Measurements from ENCODE around the gene CEP89.

CEP89 gene

DNA sequence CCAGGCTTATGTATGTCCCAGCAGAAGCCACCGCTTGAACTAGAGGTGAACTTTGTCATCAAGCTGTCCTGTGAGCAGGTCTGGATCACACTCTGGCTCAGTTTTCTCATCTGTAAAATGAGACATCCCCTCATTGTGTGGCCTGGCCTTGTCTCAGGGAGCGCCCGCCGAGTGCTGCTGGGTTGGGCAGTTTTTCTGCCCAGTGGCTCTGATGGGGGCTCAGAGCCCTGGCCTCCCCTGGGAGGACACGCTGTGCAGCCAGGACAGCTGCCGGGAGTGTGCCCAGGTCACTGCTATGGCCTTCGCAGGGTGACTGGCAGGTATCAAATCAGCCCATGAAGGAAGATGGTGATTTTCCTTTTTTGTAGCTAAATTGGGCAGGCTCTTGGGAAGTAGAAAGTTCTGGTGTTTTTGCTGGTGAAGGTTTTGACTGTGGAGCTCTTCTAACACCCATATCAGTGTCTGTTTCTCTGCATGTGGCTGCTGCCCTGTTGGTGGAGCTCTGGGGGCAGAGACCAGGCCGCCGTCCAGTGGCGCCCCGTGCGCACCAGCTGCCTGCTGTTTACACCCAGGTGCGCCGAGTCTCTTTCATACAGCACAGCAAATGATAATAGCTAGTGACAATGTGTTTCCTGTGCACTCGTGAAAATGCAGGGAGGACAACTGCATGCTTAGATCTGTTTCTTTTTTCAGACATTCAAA is 143.0 kb downstream of the CEP89 start:
- no peaks in the 10 kb centered on the region for H3F3A ChIP-seq (ENCODE audit: low read depth)
- no peaks in the 10 kb centered on the region for H3K9me3 ChIP-seq (ENCODE audit: insufficient read depth, low read depth, low read length)
- no peak overlapping the region for H3K4me3 ChIP-seq (ENCODE audit: low read length, poor library complexity, severe bottlenecking)
- no peaks in the 10 kb centered on the region for H4K20me1 ChIP-seq (ENCODE audit: insufficient read depth, low read length, poor library complexity, severe bottlenecking)
- no peaks in the 10 kb centered on the region for H3K36me3 ChIP-seq (ENCODE audit: insufficient read depth, low read length)
- H3K4me2 ChIP-seq (ENCODE audit: low read depth, low read length, poor library complexity, severe bottlenecking), result no peak overlapping the region
- no peak for TF ChIP-seq EZH2phosphoT487 (IDR thresholded peaks at IDR 0.05; ENCODE audit: borderline replicate concordance)
- TF ChIP-seq CTCF (conservative IDR thresholded peaks at IDR 0.05; ENCODE audit: low read length), result no peak
- H3K27me3 ChIP-seq (ENCODE audit: insufficient read depth, low read length, poor library complexity, severe bottlenecking), result no peaks in the 10 kb centered on the region
- H3K9me2 ChIP-seq (replicated peaks; ENCODE audit: low read depth, low read length), result no peaks in the 10 kb centered on the region
- no peaks in the 10 kb centered on the region for H3K79me2 ChIP-seq (ENCODE audit: insufficient read depth, low read length)
- no peak overlapping the region for H3K9ac ChIP-seq (ENCODE audit: low read depth, low read length, poor library complexity, severe bottlenecking)
- H3K4me1 ChIP-seq (ENCODE audit: insufficient read depth, low read length, poor library complexity, severe bottlenecking), result no peaks in the 10 kb centered on the region
- no peak overlapping the region for H2AFZ ChIP-seq (ENCODE audit: low read length)

GRCh38 chr19:32828139-32828538 is 143.6 kb downstream of the CEP89 start:
- H3K4me2 ChIP-seq (ENCODE audit: low read depth, low read length, poor library complexity, severe bottlenecking), result no peak overlapping the region
- H3K9ac ChIP-seq (ENCODE audit: low read depth, low read length, poor library complexity, severe bottlenecking), result no peak overlapping the region
- H3K79me2 ChIP-seq (ENCODE audit: insufficient read depth, low read length), result no peaks in the 10 kb centered on the region
- TF ChIP-seq CTCF (conservative IDR thresholded peaks at IDR 0.05; ENCODE audit: low read length) (no peak), EZH2phosphoT487 (IDR thresholded peaks at IDR 0.05; ENCODE audit: borderline replicate concordance) (no peak)
- H3K9me2 ChIP-seq (replicated peaks; ENCODE audit: low read depth, low read length), result no peaks in the 10 kb centered on the region
- H2AFZ ChIP-seq (ENCODE audit: low read length), result no peak overlapping the region
- H3K4me1 ChIP-seq (ENCODE audit: insufficient read depth, low read length, poor library complexity, severe bottlenecking), result no peaks in the 10 kb centered on the region
- H3K9me3 ChIP-seq (ENCODE audit: insufficient read depth, low read depth, low read length), result no peaks in the 10 kb centered on the region
- no peaks in the 10 kb centered on the region for H3F3A ChIP-seq (ENCODE audit: low read depth)
- no peaks in the 10 kb centered on the region for H3K27me3 ChIP-seq (ENCODE audit: insufficient read depth, low read length, poor library complexity, severe bottlenecking)
- H4K20me1 ChIP-seq (ENCODE audit: insufficient read depth, low read length, poor library complexity, severe bottlenecking), result no peaks in the 10 kb centered on the region
- no peak overlapping the region for H3K4me3 ChIP-seq (ENCODE audit: low read length, poor library complexity, severe bottlenecking)
- H3K36me3 ChIP-seq (ENCODE audit: insufficient read depth, low read length), result no peaks in the 10 kb centered on the region
